ENCODE results near the gene CNTN4.

DNA sequence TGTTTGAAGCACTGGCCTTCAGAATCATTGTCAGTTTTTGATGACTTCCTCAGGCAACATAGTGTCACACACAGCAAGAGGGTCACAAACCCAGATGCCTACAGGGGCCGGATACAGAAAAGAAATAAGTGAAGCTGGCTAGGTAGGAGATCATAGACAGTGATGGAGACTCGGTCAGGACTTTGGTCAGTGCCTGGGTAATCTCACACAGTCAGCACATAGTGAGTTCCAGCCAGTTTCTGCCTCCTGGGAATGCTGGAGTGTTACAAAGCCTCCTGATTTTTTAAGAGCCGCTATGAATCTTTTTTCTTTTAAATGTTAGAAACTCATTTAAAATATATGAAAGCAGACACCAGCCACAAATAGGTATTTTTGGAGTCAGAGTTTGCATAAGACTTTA is 612.4 kb downstream of the CNTN4 start:
- TF ChIP-seq, protein P1, sequence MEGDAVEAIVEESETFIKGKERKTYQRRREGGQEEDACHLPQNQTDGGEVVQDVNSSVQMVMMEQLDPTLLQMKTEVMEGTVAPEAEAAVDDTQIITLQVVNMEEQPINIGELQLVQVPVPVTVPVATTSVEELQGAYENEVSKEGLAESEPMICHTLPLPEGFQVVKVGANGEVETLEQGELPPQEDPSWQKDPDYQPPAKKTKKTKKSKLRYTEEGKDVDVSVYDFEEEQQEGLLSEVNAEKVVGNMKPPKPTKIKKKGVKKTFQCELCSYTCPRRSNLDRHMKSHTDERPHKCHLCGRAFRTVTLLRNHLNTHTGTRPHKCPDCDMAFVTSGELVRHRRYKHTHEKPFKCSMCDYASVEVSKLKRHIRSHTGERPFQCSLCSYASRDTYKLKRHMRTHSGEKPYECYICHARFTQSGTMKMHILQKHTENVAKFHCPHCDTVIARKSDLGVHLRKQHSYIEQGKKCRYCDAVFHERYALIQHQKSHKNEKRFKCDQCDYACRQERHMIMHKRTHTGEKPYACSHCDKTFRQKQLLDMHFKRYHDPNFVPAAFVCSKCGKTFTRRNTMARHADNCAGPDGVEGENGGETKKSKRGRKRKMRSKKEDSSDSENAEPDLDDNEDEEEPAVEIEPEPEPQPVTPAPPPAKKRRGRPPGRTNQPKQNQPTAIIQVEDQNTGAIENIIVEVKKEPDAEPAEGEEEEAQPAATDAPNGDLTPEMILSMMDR (IDR thresholded peaks at IDR 0.05) = no peak
- TF ChIP-seq EZH2 (IDR thresholded peaks at IDR 0.05) = no peak
- no peak for TF ChIP-seq EZH2phosphoT487 (IDR thresholded peaks at IDR 0.05)
